GM12875 (cell line): ENCODE data around the gene SIK3.

Experiments used
- H3K4me3 ChIP-seq: one replicate; pipeline ENCODE4 v1.5.1; 2011; ENCODE audit warnings: low read depth, low read length, control low read depth
- CTCF ChIP-seq: IDR thresholded peaks from 2 replicates; pipeline ENCODE4 v1.5.1; 2011; ENCODE audit warnings: low read depth, mild to moderate bottlenecking, control low read depth, inconsistent platforms, low read length, moderate library complexity, borderline replicate concordance; ENCODE audit not compliant: insufficient read depth

SIK3 gene

DNA sequence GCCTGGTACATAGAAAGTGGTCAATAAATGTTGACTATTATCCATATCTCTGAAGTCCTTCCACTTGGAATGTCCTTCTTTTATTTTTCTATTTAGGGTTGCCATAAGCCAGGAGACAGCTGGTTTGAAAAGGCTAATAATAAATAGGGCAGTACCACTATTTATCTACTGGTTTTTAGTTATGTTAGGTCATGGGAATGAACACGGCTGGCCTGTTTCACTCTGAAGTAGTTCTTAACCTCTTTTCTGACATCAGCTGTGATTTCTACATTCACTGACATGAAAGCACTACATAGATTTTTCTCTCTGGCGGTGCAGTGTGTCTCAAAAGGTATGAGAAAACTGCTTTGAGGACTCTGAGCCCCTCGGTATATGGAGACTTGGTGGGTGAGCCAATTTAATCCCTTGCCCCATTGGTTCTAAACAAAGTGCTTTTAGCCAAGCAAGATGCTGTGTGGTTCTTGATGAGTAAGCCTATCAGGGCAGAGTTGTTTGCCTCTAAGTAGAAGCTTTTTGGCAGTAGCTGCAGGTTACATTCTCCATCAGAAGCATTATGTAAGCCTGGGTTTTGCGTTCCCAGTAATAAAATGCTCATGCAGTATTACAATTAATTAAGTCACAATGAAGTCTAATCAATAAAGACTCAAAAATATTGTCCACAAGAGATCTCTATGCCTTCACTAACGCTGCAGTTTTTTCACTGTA is 212.1 kb downstream of the SIK3 start:
- no peak for TF ChIP-seq CTCF
- H3K4me3 ChIP-seq = no peak overlapping the region

DNA sequence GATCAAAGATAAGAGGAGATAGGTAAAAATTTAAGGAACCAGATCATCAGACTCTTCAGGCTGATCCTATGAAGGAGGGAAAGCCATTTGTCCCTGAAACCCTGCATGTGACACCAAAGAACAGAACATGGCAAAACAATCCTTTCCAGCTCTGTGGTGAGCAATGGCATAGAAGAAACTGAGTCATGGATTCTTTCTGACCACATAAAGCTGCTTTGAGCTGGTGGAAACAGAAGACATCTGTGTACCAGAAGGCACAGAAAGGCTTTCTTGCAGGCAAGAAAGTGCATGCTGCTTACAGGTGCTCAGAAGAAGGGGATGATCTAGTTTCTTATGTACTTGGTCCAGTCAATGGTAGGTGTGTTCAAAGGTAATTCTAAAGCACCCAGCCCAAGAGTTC is 215.8 kb downstream of the SIK3 start:
- TF ChIP-seq CTCF = no peak
- no peak overlapping the region for H3K4me3 ChIP-seq

GRCh38 chr11:116881143-116881542 is 217.1 kb downstream of the SIK3 start:
- H3K4me3 ChIP-seq = no peak overlapping the region
- no peak for TF ChIP-seq CTCF

- no peak overlapping the region for H3K4me3 ChIP-seq
- peak; percentile 58 for TF ChIP-seq CTCF
These were observed 218.2 kb downstream of the SIK3 start for GRCh38 chr11:116879800-116880625.

DNA sequence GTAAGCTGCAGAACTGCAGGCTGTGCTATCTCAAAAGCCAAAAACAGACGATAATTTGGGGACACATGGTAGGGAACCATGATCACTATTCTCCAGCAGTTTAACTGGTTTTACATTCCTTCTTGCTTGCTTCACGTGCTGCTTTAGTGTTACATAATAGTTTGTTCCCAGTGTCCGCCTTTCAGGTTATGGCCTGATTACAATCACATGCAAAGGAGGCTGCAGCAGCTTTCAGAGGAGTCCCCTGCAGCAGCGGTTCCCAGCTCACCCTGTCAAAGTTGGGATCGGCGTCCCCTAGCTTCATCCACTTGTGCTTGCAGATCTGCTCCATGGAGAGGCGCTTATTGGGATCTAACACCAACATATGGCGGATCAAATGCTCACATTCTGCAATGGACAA is 221.6 kb downstream of the SIK3 start:
- H3K4me3 ChIP-seq = no peak overlapping the region
- no peak for TF ChIP-seq CTCF

DNA sequence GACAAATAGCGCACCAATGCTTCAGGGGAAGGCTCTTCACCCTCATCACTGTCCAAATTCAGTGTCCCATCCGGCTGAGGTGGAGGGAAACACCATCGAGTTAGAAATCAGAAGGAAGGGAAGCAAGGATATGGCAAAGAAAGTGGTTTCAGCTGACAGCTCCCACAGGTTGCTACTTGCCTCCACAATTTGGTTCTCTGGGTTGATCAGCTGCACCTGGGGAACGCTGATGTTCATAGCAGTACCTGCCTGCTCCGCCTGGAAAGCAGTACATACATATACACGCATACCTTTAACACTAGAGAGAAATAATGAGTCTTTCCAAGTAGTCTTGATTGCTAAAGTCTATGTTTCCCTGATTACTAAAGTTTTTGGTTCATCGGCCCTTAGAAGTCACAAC is 223.0 kb downstream of the SIK3 start:
- no peak for TF ChIP-seq CTCF

DNA sequence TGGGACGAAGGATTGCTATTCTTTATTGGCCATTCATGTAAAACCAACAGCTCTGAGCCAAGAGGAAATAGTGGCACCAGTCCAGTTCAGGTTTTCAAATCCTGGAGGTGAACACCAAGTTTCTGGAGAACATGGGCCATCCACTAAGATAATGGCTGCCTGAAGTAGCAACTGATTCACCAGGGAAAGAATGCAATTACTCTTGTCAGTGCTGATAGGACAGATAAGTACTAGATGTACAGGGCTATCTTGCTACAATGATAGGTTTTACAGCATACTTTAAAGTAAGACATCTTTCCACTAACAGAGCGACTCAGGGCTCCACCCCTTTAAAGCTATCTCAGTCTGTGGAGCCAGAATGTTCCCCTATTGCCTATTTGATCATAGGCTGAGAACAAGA is 224.0 kb downstream of the SIK3 start:
- no peak for TF ChIP-seq CTCF
- no peak overlapping the region for H3K4me3 ChIP-seq

More for the DNA sequence above, 223.0 kb downstream of the SIK3 start:
- H3K4me3 ChIP-seq = no peak overlapping the region
